Right lobe of liver (tissue), 4 donors: Measurements from ENCODE around the gene ARHGEF18.

ENCODE experiments used
- POLR2A ChIP-seq: fragments of 450-650 bp; IDR thresholded peaks from one replicate; pipeline ENCODE4 v1.6.1; 2017; ENCODE audit warnings: antibody characterized with exemption, mild to moderate bottlenecking
- TF ChIP-seq, protein P1 (sequence below), 4 donors: fragments of 200-600 bp in 3 of 4; fragments of 450-650 bp in 1 of 4; IDR thresholded peaks; one replicate each; pipeline versions ENCODE4 v1.5.1 to v1.8.0; 2016 to 2022; ENCODE audit warnings: antibody characterized with exemption in 4 of 4, mild to moderate bottlenecking in 2 of 4
- donor health status: DM: no; HTN: no; CAD: no.
- donor health status: DM: no; HTN: no; CAD: no.
- donor health status: DM: no; HTN: yes; CAD: no.

DNA sequence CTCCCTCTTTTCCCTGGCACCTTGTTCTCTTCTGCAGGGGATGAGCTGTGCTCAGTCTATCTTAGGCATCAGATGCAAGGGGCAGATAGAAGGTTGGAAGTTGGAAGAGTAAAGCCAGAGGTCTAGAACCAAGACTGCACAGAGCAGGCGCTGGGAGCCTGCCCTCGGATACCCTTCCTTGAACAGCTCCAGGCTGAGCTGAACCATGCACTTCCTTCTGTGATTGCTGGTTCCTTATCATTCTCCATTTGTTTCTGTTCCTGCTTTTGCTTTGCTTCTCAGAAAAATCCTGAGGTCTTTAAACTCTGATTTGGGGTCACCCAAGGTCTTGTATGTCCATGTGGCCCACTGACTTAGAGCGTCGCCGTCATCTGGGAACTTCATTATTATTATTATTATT lies 36.3 kb downstream of the ARHGEF18 start:
- TF ChIP-seq, protein P1, sequence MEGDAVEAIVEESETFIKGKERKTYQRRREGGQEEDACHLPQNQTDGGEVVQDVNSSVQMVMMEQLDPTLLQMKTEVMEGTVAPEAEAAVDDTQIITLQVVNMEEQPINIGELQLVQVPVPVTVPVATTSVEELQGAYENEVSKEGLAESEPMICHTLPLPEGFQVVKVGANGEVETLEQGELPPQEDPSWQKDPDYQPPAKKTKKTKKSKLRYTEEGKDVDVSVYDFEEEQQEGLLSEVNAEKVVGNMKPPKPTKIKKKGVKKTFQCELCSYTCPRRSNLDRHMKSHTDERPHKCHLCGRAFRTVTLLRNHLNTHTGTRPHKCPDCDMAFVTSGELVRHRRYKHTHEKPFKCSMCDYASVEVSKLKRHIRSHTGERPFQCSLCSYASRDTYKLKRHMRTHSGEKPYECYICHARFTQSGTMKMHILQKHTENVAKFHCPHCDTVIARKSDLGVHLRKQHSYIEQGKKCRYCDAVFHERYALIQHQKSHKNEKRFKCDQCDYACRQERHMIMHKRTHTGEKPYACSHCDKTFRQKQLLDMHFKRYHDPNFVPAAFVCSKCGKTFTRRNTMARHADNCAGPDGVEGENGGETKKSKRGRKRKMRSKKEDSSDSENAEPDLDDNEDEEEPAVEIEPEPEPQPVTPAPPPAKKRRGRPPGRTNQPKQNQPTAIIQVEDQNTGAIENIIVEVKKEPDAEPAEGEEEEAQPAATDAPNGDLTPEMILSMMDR (IDR thresholded peaks at IDR 0.05) = no peak
- TF ChIP-seq POLR2A = no peak
